HCEC 1CT (cell line): Measurements from ENCODE around the gene ADM2.

Experiments used
- DNase-seq: peaks from one replicate; pipeline ENCODE4 v3.0.0-alpha.2; 2017

Gene ADM2

DNA sequence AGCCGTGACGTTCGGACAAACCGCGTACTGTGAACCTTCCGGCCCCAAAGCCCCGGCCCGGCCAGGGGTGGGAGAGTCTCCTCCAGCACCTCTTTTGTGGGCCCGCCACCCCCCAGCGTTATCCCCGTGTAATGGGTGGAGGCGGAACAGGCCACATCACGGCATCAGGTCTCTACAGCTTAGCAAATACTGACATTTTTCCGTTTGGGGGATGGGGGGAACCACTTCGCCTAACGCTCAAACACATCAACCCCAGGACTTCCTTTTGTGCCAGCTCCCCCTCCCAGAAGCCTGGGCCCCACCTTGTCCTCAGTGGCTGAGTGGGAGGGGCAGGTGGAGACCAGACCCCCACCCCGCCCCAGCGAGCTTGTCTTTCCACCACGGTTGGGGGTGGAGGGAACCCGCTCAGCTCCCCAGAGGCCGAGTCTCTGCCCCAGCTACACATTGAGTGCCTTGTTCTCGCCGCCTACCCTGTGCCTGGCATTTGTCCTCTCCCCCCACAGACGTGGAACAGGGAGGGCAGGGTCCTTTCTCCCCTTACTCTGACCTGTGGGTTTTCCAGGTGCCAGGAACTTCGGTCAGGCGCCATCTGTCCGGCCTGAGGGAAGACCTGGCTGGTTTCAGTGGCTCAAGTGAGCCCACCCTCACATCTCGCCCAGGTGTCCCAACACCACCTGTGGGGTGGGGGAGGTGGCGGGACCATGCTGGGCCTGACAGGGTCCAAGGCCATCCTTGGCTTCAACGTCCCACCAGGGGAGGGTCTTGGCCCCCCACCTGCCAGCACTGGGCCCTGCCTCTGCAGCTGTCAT lies 36.1 kb upstream of the ADM2 start:
- DNase-seq: no peak

DNA sequence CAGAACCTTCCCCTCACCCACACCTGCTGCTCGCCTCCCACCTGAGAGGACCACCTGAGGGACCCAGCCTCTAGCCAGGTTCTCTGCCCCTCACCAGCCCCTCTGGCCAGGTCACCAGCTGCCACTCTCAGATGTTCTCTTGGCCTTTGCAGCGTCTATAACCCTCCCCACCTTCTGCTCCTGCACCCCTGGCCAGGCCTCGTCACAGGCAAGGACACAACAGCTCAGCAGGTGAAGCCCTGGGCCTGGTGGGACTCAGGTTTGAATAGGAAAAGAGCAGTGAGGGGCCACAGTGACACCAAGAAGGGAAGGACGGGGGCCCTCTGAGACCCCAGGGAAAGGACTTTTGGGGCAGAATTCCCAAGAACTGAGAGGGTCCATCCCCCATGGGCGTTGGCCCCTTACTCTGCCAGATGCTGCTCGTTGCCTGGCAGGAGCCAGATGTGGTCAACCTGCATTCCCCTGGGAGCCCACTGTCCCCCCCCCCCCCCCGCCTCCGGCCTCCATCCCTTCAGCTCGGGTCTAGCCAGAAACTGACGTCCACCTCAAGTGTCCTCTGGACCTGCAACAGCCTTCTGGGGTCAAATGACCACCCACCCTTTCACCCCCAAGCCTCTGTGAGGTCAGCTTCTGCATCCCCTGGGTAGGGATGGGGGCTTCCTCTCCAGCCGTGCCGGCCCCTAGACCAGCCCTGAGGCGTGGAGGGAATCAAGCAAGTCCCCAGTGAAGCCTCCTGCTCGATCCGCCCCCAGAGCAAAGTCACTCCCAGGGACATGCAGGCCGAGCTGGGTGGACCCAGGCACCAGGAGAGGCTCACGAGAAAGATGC lies 35.2 kb upstream of the ADM2 start:
- DNase-seq: no peak

DNA sequence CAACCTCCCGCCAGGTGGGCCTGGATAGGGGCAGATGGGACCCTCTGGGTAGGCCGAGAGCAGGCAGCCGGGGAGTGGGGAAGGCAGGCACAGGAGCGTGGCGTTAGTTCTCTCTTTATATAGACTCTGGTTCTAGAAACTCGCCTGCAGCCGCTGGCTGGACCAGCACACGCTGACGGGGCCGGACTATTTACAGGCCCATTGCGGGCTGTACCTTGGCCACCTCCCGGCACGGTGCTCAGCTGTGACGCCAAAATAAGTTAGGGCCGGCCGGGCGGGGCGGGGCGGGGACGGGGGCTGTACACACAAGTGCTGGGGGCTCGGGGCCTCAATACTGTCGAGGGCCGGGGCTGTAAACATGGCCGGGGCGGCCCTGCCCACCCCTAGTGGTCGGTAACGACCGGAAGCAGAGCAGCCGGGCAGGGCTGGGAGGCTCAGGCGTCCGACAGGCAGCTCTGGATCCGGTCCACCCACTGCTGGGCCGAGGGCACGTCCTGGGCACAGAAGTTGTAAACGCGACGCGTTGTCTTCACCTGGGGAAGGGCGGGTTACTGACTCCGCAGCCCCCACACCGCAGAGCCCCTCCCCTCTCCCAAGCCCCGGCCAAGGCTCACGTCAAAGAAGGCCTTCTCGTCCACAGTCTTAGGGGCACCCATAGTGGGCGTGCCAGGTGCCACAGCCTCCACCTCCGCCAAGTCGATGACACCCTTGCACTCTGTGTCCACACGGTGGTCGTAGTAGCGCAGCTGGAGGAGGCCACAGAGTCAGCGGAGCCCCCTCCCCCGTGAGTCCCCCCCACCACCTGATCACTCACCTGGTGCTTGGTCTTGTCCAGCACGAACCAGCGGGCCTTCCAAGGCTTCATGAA lies 34.4 kb upstream of the ADM2 start:
- DNase-seq: no peak

DNA sequence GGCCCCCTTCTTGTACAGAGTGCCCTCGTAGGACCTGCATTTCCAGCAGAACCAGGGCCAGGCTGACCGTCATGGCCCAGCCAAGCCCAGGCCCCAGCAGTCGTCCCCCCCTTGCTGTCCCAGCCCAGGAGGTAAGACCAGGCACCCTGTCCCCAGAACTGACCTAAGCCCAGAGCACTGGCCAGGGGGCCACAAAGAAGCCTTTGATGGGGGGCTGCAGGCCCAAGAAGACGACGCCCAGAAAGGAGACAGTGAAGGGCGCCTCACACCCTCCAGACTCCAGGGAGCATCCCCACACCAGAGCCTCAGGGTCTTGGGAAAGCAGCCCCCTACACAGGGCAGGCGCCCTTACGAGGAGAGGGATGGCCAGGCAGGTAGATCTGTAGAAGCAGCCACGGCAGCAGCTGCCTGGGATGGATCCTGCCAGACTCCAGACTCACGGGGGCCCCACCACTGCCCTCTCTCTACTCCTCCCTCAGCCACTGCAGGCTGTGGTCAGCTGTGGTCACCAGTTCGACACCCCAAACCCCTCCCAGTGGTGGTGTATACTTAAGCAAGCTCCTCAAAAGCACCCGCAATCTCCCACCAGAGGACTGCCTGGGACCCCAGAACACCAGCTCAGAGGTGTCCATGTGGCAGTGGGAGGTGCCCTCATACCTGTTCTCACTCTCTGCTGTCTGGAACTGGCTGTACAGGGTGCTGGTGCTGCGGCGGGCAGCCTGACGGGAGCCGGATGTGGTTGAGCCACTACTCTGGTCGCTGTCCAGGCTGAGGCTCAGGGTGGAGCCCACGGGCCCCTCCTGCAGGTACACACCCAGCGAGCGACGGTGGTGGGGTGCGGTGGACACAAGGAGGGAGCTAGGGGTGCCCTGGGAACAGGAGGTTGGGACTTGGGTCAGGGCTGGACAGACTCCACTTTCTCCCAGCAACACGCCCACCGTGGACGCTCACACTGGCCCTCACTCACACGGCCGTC lies 33.5 kb upstream of the ADM2 start:
- DNase-seq: no peak

DNA sequence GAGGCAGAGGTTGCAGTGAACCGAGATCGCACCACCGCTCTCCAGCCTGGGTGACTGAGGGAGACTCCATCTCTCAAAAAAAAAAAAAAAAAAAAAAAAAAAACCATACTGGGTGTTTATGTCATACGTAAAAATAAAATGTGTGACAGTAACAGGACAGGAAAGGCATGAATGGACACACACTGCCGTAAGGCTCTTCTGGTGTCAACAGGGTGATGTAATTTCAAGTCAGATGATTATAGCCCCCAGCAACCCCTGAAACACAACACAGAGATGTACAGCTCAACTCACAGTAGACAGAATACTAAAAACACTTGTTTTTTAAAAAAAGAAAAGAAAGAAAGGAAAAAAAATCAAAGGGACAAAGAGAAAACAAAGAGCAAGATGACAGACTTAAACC lies 28.7 kb upstream of the ADM2 start:
- DNase-seq: no peak

DNA sequence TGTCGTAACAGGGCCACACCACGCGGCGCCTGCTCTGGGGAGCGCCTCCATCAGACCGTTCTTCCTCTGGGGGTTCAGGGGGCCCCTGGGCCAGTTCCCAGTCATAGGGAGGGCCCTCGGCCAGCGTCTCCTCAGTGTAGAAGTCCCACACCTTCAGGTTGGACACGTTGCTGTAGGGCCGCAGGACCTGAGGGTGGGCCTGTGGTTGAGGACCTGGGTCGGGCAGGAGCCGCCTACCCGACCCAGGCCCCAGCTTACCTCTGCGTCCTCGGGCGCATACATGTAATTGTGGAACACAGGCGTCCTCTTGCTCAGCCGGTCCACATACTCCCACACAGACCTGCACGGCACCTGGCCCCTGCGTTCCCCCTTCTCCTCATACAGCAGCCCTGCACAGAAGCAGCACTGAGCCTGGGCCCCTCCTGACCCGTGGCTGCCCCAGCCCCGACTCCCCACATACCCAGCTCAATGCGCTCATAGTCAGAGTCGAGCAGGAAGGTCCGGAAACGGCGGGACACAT lies 26.7 kb upstream of the ADM2 start:
- no peak for DNase-seq

DNA sequence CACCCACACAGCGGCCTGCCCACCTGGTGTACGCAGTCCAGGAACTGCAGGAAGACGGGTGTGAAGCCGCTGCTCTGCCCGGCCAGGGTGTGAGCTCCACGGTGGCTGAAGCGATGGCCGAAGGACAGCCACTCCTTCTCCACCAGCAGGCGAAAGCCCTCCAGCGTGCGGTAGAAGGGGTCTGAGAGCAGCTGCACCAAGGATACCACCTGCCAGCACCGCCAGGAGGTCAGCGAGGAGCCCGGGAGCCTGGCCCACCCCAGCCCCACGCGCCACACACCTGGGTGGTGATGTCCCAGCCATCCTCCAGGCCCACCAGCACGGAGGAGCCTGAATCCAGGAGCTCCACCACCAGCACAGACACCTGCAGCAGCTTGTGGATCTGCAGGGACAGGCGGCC lies 26.1 kb upstream of the ADM2 start:
- DNase-seq: no peak

DNA sequence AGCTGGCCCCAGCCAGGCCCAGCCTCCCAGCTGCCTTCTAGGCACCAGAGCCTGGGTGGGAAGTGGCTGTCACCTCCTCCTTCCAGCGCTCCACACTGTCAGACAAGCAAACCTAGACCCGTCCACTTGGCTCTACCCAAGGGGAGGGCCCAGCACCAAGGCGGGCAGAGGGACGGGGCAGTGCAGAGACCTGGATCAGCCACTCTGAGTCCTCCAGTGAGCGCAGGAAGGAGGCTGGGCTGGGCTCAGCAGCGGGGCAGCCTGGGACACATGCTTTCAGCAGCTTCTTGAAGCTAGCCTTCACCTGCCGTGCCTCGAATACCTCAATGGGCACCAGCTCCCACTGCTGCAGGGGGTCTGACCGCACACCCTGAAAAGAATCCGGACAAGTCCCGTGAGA lies 25.3 kb upstream of the ADM2 start:
- DNase-seq: no peak

DNA sequence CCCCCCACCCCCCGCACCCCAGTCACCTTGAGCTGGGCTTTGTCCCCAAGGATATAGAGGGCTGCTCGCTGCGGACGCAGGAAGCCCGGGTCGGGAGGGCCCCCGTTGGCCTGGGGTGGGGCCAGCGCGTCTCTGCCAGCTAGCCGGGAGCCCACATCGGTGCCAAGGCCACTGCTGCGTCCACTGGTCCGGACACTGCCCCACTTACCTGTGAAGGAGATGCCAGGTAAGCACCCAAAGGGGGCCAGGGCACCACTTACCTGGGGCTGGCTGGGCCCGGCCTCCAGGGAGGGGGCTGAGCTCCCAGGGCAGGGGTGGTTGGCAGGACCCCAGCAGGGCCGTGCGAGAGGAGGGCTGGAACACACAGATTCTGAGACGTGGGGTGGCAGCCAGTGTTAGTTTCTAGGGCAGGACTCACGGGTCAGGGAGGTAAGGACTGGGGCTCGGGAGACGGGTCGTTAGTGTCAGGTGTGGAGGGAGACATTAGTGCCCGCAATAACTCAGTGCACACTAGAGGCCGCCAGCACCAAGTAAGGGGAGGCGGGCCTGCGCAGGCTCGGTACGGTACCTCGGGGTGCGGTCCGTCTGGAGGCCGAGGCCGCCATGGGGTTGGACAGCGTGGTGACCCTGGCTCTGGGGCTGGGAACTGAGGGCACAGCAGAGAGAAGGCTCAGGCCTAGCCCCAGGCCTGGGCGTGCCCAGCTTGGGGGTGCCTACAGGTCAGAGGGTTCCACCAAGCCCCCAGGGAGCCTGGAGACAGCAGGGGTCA lies 24.7 kb upstream of the ADM2 start:
- DNase-seq: no peak

DNA sequence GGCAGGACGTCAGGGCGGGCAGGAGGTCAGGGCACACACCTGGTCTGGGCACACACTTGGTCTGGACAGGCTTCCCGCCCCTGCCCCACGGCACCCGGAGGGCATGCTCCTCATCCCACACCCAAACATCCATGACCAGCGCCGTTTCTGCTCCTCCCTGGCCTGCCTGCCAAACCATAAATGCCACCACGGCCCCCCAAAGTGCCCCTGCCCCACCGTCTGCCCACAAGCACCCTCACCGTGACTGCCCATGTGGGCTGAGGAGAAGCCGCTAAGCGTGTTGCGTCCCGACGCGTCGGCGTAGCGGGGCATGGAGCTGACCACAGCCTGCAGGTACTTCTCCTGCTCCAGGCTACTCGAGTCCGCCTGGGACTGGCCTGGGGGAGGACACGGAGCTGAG lies 22.3 kb upstream of the ADM2 start:
- no peak for DNase-seq

DNA sequence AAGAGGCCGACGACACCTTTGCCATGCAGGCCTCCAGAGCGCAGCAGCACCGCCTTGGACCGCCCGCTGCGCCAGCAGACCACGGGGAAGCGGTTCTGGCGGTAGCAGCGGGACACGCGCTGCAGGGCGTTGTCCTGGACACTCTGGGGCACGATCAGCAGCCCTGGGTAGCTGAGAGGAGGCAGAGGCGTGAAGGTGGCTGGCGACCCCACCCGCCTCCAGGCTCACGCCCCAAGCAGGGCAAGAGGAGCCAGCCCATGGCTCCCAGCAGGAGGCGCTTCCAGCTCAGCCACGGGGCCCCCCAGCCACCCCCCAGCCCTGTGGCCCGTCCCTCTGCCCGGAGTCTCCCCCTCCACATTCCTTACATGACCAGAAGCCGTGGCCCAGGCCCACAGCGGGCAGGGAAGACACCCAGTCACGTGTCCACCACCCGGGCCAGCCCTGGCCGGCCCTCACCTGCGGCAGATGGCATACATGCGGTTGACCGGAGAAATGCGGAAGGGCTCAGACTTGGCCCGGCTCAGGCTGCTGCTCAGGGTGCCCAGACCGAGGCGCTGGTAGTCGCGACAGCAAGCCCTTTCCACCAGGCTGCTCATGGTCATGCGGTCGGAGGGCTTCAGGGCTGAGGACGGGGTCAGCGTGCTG lies 21.7 kb upstream of the ADM2 start:
- no peak for DNase-seq

DNA sequence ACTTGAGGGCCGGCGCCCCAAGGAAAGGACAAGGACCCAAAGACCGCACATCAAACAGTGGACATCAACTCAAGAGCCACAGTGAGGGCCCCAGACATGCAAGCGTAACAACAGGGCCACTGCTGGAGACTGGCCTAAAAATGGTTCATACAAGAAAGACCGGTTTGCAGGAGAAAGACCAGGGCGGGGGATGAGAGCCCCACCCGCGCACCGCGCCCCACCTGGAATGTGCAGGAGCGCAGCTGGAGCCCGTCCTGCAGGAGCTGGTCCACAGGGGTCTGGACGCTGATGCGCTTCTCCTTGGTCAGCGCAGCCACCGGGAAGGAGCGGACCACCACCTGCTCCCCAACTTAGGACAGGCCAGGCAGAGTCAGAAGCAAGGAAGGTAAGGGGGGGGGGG lies 20.4 kb upstream of the ADM2 start:
- DNase-seq: no peak

DNA sequence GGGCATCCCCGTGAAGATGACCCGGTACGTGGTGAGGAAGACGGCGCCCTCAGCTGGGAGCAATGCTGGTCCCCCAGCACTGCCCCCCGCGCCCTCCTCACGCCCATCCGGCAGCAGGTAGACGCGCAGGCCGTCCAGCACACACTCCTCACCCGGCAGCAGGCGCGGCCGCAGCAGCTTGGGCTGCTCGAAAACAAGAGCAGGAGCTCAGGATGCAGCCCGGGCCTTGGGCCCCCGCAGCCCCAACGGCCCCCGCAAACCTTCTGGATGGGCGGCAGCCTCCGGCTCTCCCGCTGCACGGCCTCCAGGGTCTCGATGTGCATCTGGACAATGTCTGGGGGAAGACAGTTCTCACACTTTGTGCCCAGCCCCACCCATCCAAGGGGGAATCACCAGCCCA lies 19.8 kb upstream of the ADM2 start:
- no peak for DNase-seq

DNA sequence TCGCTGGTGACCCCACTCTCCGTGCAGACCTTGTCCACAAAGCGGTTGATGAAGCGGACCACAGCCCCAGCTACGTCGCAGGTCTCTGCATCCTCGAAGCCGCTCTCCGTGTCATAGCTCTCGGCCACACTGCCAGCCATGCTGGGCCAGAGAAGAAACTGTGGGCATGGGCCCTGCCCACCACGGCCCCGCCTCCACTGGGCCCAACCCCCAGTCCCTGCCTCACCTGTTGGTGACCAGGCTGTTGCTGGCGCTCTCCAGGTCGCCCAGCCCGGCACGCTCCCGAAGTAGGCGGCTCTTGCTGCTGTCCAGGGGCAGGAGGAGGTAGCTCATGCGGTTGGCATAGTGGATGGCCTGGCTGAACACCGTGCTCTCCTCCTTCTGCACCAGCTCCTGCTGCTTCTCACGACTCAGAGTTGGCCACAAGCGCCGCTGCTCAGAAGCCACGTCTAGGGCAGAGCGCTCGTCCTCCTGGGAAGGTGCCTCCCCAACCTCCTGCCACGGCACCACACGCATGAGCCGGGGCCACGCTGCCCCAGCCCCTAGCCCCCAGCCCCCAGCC lies 19.3 kb upstream of the ADM2 start:
- DNase-seq: no peak

DNA sequence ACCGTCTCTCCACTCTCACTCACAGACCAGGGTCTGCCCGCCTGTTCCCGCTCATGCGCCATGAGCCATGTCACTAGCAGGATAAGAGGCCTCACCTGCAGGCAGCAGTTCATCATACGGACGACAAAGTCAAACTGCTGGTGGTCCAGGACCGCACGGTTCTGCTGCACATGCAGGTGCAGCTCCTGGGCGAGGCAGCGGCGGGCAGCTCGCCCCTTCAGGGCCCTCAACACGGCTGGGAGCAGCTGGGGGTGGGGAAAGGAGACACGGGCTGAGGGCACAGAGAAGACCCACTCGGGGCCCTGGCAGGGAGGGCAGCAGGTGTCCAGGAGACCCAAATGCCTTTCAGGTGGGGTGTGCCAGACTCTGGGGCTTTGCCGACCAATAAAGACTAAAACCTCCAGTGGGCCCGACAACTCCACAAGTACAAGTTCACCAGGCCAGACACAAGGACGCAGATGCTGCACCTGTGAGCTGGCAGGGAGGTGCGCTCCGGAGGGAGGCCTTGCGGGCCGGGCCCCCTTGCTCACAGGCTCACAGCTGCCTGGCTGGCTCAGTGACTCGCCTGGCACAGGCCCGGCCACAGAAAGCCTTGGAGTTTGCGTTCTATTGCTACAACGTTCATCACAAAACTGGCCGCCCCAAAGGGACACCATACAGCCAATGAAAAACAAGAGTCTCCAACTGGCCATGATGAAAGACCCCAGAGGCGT lies 18.0 kb upstream of the ADM2 start:
- DNase-seq: no peak

DNA sequence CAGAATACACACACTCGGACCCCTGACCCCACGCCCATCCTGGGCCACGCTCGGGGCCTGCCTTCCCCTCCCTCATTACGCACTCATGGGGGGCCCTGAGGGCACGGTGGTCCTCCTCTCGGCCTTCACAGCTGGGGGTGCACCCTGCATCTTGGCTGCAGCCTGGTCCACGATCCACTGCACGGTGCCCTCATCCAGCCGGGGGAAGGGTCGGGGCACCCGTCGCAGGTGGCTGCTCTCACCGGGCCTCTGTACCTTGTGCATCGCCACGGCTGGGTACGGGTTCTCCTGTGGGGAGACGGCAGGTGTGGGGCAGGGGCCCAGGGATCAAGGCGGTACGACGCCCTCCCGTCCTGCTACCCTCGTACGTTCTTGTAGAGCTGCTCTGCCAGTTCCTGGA lies 16.9 kb upstream of the ADM2 start:
- no peak for DNase-seq

DNA sequence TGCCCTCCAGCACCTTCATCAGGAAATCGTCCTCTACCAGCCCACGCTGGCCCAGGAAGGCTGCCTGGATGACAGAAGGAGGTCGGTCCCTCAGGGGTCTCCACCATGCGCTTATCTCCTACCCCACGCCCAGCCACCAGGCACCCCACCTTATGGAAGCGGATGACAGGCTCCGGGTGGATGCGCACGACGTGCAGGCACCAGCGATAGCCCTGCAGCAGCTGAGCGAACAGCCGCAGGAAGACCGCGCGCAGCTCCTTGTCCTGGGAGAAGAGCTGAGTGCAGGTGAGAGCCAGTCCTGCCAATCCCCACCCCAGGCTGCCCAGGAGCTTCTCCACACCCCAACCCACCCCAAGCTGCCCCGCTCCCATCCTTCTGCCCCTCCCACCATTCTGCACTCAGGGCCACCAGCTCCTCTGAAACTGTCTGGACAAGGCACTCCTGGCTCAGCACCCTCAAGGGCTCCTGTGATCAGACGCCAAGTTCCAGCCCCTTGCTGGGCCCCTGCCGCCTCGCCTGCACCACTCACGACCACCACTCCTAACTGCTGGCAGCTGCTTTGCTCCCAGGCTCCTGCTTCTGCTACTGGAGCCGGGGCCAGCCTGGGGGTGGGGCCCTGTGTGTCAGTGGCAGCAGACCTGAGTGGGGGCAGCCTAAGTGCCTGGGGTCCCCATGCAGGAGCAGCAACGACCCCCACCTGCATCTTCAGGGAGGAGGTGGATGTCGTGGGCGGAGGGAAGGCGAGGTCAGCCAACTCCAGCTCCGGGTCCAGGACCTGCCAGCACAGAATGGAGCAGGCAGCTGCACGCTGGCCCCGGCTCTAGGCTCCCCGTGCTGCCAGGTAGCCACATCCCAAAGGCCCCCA lies 16.0 kb upstream of the ADM2 start:
- no peak for DNase-seq

DNA sequence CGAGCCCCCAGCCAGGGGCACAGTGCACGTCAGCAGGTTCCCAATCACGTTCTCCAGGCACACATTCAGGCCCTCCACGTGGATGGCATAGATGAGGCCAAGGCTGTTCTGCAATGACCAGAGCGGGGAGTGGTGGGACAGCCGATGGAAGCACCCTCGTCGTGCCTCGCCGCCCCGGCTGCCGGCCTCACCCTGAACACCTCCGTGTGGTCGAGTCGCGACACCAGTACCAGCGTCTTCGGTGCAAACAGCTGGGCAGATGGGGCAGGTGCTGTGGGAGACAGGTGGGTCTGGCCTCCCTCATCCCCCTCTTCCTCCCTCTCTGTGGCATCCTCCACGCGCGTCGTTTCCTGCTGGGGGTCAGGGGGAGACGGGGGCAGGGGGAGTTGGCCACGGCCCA lies 14.0 kb upstream of the ADM2 start:
- DNase-seq: no peak
